ENCODE data around the gene NCKAP5.

DNA sequence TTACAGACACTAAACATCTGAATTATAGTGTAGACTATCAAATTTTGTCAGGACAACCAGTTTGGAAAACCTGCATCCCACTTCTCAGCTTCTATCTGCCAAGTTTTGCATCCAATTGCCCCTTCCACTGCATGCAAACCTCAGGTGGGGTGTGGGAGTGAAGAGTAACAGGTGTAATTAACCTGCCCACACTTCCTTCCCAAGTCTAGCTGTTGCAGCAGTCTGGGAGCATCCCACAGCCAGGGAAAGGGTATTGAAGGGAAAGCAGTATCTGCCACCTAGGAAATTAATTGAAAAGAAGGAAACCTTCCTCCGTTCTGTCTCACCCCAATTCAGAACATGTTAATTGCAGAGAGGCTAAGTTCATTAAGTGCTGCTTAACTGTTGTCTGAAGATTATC is 189.9 kb downstream of the NCKAP5 start:
- TF ChIP-seq RXRA (IDR thresholded peaks at IDR 0.05) = no peak
- TF ChIP-seq NR2F2 (IDR thresholded peaks at IDR 0.05) = no peak
- no peak for TF ChIP-seq CTCF (IDR thresholded peaks at IDR 0.05; ENCODE audit: low read depth, low read length, missing input control)
- TF ChIP-seq, protein P1, sequence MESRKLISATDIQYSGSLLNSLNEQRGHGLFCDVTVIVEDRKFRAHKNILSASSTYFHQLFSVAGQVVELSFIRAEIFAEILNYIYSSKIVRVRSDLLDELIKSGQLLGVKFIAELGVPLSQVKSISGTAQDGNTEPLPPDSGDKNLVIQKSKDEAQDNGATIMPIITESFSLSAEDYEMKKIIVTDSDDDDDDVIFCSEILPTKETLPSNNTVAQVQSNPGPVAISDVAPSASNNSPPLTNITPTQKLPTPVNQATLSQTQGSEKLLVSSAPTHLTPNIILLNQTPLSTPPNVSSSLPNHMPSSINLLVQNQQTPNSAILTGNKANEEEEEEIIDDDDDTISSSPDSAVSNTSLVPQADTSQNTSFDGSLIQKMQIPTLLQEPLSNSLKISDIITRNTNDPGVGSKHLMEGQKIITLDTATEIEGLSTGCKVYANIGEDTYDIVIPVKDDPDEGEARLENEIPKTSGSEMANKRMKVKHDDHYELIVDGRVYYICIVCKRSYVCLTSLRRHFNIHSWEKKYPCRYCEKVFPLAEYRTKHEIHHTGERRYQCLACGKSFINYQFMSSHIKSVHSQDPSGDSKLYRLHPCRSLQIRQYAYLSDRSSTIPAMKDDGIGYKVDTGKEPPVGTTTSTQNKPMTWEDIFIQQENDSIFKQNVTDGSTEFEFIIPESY (IDR thresholded peaks at IDR 0.05) = no peak
- no peak for TF ChIP-seq SP1 (IDR thresholded peaks at IDR 0.05)
- TF ChIP-seq, protein P2, sequence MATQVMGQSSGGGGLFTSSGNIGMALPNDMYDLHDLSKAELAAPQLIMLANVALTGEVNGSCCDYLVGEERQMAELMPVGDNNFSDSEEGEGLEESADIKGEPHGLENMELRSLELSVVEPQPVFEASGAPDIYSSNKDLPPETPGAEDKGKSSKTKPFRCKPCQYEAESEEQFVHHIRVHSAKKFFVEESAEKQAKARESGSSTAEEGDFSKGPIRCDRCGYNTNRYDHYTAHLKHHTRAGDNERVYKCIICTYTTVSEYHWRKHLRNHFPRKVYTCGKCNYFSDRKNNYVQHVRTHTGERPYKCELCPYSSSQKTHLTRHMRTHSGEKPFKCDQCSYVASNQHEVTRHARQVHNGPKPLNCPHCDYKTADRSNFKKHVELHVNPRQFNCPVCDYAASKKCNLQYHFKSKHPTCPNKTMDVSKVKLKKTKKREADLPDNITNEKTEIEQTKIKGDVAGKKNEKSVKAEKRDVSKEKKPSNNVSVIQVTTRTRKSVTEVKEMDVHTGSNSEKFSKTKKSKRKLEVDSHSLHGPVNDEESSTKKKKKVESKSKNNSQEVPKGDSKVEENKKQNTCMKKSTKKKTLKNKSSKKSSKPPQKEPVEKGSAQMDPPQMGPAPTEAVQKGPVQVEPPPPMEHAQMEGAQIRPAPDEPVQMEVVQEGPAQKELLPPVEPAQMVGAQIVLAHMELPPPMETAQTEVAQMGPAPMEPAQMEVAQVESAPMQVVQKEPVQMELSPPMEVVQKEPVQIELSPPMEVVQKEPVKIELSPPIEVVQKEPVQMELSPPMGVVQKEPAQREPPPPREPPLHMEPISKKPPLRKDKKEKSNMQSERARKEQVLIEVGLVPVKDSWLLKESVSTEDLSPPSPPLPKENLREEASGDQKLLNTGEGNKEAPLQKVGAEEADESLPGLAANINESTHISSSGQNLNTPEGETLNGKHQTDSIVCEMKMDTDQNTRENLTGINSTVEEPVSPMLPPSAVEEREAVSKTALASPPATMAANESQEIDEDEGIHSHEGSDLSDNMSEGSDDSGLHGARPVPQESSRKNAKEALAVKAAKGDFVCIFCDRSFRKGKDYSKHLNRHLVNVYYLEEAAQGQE (IDR thresholded peaks at IDR 0.05) = no peak
- no peak for TF ChIP-seq GABPA (IDR thresholded peaks at IDR 0.05 in 1 of 2, conservative IDR thresholded peaks at IDR 0.05 in 1 of 2)
- TF ChIP-seq, protein P3, sequence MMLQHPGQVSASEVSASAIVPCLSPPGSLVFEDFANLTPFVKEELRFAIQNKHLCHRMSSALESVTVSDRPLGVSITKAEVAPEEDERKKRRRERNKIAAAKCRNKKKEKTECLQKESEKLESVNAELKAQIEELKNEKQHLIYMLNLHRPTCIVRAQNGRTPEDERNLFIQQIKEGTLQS (IDR thresholded peaks at IDR 0.05) = no peak
- no peak for TF ChIP-seq YY1 (IDR thresholded peaks at IDR 0.05)
- TF ChIP-seq TAF1 (conservative IDR thresholded peaks at IDR 0.05) = no peak
- TF ChIP-seq RAD21 (IDR thresholded peaks at IDR 0.05) = no peak
- TF ChIP-seq FOXA1 (IDR thresholded peaks at IDR 0.05) = no peak
- no peak for TF ChIP-seq JUND (IDR thresholded peaks at IDR 0.05)
